ENCODE data around the gene CERS2. TPM values are rescaled to one million over a fixed set of nuclear protein-coding genes. Genes with fewer than 3 reads are reported as not detected.

CERS2 gene, protein sequence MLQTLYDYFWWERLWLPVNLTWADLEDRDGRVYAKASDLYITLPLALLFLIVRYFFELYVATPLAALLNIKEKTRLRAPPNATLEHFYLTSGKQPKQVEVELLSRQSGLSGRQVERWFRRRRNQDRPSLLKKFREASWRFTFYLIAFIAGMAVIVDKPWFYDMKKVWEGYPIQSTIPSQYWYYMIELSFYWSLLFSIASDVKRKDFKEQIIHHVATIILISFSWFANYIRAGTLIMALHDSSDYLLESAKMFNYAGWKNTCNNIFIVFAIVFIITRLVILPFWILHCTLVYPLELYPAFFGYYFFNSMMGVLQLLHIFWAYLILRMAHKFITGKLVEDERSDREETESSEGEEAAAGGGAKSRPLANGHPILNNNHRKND
- total RNA-seq (2014; rRNA removed; shearing (Covaris generic)), result 156 and 178 TPM in 2 replicates

DNA sequence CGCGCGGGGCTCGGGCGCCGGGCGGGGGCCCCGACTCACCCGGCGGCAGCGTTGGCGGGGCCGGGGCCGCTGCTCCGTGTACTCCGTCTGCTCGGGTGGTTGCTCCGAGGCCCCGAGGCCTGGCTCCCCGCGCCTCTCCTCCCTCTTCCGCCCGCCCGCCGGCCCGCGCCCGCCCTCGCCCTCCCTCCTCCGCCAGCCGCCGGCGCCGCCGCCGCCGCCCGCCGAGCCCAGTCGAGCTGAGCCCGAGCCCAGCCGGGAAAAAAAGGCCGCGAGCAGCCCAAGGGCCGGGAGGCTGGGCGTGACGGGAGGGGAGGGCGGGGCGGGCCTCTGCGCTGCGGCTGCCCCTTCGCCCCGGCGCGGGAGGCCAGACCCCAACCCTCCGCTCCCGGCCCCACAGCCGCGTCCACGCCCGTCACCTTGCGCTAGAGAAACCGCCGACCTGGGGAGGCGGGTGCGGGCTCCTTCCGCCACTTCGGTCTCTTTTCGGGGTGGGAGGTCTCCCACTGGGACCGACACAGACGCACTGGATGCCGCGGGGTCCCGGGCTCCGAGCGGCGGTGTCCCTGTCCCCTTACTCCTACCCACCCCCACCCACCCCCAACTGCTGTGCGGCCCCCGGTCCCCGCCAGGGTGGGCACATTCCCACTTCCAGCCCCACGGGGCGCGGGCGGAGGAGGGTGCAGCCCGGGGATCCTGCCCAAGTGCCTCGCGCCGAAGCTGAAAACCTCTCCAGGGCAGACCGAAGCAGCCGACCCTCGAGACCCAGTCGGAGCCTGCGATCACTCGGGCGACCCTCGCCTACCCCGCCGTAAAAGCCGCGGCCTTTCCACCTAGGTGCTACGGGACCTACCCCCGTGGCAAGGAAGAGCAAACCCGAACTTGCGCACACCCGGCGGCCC lies at the start of gene CERS2:
Gene CERS2, minus strand, starts transcription at position 256 of the 899 bp plus-strand sequence. CDS start 5,745 bp downstream, outside the sequence.
- peak; percentile 78 for DNase-seq (ENCODE audit: low read depth)

DNA sequence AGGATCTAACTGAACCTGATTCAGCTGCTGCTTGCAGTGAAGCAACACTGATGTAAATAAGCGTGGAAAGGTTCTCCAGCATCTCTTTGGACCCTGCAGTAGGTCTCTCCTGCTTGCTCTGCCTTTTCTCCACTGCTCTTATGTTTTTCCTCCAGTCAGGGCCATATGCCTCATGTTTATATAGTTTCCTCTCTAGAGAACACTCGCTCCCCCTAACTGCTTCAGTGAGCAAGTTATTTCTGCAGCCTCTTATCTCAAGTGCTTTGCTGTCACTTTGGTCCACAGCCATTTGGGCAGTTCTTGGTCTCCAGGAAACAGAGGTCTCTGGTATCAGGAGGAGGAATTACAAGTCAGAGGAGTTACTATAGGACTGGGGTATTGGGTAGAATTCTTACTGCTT lies 38.9 kb upstream of the CERS2 start:
- DNase-seq (ENCODE audit: low read depth), result no peak

DNA sequence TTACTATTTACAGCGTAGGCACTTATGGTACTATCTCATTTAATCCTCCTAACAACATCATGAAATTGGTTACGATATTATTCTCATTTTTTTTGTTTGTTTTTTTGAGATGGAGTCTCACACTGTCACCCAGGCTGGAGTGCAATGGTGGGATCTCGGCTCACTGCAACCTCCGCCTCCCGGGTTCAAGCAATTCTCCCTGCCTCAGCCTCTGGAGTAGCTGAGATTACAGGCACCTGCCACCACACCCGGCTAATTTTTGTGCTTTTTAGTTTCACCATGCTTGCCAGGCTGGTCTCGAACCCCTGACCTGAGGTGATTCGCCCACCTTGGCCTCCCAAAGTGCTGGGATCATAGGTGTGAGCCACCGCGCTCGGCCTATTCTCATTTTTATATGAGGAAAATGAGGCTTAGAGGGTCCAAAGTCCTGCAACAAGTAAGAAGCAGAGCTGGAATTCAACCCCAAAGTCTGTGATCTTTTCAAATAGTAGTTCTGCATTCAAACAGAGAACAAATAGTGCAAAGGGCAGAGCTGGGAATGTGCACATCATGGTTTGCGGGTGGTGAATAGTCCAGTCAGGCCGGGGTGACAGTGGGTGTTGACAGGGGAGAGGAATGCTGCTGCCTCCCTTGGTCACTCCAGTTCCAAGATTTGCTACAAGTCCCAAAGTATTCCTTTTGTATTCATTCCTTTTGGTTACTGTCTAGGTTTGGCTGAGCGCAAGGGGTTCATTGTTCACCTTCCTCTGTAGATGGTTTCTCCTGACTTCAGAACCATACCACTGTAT lies 38.2 kb upstream of the CERS2 start:
- DNase-seq (ENCODE audit: low read depth), result no peak

DNA sequence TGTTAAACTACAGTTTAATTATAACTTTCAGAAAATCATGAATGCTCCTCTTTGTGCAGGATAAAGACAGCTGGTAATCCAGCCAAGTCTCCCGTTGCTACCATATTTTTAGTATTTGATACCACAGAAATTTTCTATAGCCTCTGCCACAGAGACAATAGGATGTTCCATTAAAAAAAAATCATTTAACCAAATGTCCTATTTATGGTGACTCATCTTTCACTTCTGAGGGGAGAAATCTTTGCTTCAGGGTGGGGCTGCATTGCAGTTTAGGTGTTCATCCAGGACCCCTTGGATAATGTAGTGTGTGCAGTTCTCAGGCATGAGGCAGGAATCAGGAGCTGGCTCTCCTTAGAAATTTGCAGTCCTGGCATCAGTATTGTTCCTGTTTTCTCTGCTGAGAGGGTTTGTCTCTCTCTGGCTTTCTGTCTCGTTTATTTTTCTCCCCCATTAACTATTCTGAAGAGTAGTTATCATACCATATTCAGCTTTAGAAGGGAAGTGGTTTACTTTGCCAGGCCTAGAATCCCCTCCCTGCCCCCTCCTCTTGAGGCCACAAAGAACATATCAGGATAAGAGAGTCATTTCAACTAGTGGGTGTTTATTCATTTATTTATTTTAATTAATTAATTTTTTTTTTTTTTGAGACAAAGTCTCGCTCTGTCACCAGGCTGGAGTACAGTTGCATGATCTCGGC lies 36.7 kb upstream of the CERS2 start:
- DNase-seq (ENCODE audit: low read depth), result no peak

DNA sequence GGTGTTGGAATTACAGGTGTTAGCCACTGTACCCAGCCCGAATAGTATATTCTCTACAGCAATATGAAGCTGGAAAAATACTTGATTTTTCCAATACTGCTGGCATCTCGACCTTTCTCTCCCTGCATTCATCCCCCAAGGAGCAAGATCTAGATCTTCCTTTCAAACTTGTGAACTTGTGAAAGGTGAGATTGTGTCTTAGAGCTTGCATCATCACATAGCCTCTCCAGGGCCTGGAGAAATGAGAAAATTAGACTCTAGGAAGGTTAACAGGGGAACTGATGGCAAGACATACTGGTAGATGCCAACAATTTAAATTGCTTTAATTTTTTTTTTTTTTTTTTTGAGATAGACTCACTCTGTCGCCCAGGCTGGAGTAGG lies 35.7 kb upstream of the CERS2 start:
- no peak for DNase-seq (ENCODE audit: low read depth)

DNA sequence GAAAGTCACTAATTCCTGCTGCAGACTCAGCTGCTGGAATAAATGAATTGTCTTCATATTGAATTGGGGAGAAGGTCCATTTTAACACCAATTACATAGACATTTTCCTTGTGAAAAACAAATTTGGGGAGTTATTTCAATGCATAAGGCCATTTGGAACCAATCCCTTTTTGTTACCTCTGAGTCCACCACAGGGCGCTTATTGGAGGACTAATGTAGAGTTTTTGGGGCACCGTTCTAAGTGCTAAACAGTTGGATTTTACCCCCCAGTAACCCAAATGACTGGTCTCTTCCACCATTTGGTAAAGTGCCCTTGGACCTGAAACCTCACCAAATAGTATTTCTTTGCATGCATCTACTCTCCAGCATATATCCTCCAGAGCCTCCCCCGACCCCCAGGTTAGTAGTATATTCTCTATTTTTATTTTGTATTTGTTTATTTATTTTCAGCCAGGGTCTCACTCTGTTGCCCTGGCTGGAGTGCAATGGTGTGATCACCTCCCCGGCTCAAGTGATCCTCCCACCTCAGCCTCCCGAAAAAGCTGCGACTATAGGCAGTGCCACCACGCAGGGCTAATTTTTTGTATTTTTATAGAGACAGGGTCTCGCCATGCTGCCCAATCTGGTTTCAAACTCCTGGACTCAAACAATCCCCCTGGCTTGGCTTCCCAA lies 35.2 kb upstream of the CERS2 start:
- no peak for DNase-seq (ENCODE audit: low read depth)

DNA sequence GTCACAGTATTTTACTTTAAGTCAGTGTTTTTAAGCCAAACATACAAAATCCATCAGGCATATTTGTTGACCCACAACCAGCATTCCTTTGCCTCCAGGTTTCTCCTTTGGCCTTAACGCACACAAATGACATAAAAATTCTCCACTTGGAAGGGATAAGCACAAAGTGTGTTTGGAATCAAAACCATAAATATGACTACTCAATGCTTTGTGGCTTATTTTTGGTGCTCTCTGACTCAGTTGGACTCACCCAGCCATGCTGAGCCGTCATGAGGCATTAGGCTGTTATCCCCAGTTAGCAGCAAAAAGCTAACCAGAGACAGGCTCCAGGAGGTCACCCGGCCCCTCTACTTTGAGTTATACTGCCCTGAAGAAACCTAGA lies 34.6 kb upstream of the CERS2 start:
- DNase-seq (ENCODE audit: low read depth), result no peak

DNA sequence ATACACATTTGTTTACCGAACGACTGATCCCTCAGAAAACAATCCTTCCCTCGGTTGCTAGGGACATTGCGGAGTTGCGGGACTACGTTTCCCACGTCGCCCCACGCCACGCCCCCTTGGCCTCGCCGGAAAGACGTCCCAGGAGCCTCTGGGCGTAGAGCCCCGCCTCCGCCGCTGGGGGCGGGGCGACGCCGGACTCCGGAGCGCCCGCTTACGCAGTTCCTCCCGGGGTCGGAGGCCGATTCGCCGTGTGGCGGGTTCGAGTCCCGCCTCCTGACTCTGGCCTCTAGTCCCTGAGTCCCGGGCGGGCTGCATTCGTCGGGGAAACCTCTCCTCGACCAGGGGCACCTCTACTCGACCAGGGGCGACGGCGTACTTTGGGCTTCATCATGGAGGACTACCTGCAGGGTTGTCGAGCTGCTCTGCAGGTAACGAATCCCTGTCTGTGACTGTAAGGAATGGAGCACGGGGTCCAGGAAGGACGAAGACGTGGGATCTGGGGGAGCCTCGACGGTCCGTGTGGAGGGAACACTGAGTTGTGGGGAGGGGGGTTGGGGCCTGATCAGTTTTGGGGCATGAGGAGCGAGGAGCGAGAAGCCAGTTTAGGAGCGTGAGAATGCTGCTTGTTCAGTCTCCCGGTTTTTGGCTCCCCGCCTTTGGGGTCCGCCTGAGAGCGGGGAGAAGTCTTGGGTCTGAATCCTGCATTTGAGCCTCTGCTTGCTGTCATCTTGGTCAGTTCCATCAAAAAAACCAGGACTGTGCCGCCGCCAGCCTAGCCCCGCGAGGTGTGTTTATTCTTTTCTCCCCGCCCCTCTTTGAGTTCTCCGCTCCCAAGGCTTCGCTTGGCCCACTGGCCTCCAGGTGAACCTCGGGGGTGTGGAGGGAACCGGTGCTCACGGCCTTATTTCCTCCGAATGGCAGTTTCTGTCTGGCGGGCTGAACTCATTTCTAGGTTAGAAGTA lies 33.9 kb upstream of the CERS2 start, which contains the start of gene PRUNE1:
Gene PRUNE1, plus strand, starts transcription at position 206 of the 962 bp plus-strand sequence. Its CDS starts 184 bp downstream, at position 390.
- DNase-seq (ENCODE audit: low read depth), result peak; percentile 98

DNA sequence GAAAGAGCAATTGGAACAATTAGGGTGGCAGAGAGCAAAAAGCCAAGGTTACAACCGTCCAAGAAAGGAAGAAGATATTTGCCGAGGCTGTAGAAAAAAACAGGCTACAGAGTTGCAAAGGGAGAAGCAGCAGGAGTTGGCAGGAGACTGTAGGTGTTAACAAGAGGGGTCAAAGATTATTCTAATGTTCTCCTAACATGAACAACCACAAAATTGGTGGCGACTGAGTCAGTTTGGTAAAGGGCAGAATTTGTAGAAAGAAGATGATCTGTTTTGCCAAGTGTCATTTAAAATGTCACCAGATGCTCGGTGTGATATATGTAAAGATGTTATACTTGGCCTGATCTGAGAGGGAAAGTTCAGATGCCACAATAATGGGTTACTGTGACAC lies 33.2 kb upstream of the CERS2 start:
- no peak for DNase-seq (ENCODE audit: low read depth)

DNA sequence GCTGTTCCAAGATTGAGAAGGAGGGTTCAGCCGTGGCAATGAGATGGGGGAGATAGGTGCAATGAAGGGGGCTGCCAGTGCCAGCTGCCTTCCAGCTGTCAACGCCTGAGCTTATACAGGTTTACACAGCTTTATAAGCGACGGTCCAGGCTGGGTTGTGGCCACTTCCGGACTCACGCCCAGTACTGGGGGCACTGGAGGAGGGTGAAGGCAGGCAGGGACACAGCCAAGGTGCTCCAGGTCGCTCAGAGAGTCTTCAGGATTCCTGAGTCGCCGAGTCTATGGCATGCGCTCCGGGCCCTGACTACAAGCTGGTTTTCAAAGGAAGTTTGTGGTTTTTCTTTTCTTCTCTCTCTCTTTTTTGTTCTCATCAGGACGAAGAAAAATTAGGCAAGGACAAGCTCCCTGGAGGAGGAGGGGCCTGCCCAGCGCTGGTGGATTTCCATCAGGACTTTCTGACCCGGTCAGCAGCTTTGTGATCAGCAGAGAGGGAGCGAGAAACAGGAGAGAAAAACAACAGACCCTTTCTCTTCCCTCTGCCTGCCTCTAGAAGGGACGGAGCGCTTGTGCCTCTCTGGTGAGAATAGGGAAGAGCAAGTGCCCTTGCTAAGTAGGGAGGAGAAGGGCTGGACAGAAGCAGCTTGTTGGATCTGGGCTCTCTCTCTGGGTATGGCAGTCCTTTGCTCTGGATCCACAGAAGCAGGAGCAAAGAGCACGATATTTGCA lies 31.9 kb upstream of the CERS2 start, which contains the start of gene MINDY1:
Gene MINDY1, minus strand, starts transcription at position 576 of the 726 bp plus-strand sequence. CDS start 4,285 bp downstream, outside the sequence.
- peak; percentile 92 for DNase-seq (ENCODE audit: low read depth)

DNA sequence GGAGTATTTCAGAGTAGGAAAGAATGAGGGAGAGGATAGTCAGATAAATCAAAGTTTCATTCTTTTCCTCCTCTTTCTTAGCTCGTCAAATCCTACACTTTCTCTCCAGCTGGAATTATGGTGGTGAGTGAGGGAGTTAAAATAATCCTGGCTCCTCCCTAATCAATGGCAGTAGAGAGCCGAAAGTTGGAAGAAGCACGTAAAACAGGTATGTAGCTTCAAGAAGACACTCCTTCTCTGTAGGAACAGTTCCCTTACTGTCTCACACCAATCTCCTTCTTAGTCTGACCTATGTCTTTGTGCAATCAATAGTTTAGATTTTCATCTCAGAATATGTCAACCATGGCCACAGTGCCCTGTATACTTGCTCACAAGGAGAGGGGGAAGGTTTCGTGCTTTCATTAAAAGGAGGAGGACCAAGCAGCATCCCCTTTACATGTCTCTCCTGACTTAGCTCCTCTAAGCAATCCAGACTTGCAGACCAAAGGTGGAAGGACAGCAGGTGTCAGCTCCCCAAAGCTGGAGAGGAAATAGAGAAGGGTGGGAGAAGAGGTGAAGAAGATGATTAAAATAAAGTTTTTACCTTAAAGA lies 31.2 kb upstream of the CERS2 start:
- no peak for DNase-seq (ENCODE audit: low read depth)

DNA sequence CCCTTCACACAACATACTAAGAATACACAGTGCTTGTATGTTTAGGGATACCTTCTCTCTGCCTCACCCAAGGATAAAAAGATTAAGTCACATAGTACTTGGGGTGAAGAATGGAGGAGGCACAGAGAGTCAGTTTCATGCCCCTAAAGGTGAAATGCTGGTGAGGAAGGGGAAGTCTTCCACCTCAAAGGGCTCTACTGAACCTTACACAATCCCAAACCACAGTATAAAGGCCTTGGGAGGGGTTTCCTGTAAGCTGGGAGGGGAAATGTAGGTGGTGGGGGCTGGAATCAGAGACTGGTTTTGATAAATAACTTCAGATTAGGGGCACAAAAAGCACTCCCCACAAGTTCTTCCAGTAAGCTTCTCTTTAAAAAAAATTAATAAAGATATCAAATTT lies 28.5 kb upstream of the CERS2 start:
- no peak for DNase-seq (ENCODE audit: low read depth)

DNA sequence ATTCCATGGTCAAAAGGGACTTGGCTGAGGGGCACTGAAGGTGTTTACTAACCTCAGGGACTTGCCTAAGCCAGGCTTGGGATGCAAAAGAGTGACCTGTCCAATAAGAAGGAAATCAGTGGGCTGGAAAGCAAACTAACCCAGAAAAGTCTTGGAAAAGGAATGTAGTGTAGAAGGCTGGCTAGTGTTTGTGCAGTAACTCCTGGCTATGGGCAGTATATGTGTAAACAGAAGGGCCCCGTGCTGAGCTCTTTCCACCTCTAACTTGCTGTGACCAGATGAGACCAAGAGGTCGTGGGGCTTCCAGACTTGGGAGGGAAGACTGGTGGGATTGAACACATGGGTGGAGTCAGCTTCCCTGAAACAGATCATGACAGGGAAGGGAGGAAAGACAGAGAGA lies 28.0 kb upstream of the CERS2 start:
- DNase-seq (ENCODE audit: low read depth), result no peak

DNA sequence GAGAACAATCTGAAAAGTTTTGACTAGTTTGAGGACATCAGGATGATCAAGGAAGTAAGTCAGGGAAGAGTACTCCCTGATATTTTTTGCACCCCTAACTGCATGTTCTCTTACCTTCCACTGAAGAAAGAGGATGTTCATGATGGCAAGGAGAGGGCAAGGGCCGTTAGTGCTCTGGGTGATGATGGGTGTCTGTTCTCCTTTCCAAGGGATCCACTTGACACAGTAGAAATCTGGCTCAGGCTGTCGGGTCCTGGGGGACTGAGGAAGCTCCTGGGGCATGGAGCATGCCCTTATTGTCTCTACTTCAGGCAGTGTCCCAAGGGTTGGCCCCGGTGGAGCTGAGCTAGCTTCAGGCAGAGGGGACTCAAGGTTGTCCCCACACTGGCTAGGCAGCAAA lies 27.4 kb upstream of the CERS2 start:
- DNase-seq (ENCODE audit: low read depth), result no peak

DNA sequence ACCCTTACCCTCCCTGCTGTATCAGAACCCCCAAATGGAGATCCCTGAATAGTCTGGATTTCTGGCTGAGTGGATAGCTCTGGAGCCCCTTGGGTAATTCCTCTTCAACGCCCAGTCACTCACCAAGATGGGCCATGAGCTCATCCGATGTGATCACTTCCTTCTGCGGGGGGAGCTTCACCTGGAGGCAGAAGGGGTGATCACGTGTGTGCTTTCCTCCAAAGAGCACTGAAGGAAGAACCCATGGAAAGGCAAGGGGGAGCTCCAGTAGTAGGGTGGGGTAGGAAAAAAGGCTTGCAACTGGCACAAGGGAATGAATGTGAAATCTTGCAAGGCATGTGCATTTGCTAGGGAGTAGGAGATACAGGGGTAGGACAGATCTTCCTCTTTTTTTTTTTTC lies 27.0 kb upstream of the CERS2 start:
- DNase-seq (ENCODE audit: low read depth), result no peak

DNA sequence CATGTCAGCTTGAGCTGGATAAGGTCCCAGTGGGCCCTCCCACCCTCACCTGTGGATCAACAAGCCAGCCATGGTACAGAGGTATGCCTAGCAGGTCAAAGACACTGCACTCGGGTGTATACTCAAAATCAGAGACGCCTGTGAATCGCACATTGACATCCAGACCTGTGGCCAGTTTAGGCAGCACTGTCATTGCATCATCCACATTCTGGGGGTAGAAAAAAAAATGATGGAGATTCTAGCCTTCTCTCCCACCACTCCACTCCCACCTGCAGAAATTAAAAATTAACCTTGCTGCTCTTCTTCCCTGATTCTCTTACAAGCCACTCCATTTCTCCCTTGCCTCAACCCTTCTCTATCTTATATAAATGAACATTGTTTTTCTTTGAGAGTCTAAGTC lies 25.8 kb upstream of the CERS2 start:
- no peak for DNase-seq (ENCODE audit: low read depth)

DNA sequence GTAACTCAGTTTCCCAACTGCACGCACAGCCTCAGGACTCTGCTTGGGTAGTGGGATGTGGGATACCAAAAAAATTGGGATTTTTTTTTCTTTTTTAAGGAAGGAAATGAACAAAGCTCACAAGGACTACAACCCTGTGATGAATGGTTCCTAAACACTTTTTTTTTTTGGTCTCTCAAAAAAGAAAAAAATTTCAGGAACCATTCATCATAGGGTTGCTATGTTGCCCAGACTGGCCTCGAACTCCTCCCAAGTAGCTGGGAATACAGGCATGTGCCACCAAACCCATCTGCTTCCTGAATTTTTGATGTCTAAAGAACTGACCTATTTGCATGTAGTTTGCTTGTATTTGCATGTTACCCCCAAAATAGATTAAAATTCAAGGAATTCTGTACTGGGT lies 25.3 kb upstream of the CERS2 start:
- no peak for DNase-seq (ENCODE audit: low read depth)

DNA sequence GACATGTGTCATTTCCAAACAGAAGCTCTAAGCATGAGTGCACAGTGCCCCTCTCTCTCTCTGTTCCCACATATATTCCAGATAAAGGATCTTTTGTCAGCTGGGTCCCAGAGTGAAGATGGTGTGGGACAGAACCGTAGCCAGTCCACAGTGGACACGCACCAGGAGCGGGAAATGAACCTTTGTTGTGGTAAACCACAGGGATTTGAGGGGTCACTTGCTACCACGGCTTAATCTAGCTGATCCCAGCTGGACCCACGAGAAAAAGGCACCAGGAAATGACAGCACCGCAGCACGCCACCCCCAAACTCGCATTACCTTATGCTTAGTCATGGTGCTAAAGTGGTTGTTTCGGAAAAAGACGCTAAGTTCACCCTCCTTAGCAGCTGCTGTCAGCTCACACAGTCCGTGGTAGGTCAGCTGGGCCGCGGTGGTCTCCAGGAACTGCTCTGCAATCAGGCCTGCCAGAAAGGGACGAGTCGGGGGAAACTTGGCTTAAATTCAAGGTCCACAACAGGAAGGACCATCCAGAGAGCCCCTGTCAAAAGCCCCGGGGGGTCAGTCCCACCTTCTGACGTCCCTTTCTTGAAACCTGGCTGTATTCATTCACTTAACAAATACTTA lies 24.5 kb upstream of the CERS2 start:
- DNase-seq (ENCODE audit: low read depth), result peak; percentile 89

Data from M059J (cell line).